ENCODE measurements around the gene ZEB2. TPM values are rescaled to one million over a fixed set of nuclear protein-coding genes. Genes with fewer than 3 reads are reported as not detected.
A peak's percentile ranks its signal among the peaks of the same experiment; 100 is the strongest.

ZEB2 gene
- total RNA-seq, 4 donors from 2014 or later = 12.4 to 149 (median 29.9) TPM

DNA sequence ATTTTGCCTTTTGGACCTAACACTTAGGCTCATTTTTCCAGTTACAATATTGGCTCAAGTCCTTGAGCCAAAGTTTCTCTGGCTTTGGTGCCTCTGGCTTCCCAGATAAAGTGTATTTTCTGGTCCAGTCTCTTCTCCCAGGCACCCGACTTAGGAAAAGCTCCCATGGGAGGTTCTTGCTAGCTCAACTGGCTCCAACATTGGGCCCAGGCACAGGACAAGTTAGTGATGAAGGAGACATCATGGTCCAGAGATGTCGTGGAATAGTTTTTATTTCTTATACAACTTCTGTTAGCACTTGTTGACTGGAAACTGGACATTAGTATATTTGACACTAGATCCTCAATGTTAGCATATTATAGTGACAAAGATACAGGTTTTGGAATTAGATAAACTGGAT, 8.2 kb upstream of the ZEB2 start:
- H3K27ac ChIP-seq = no peak overlapping the region
- H3K36me3 ChIP-seq = no peaks in the 10 kb centered on the region
- no peak for DNase-seq
- no peak overlapping the region for H3K4me3 ChIP-seq
- no peaks in the 10 kb centered on the region for H3K27me3 ChIP-seq
- TF ChIP-seq CTCF (IDR thresholded peaks at IDR 0.05) = no peak
- no peaks in the 10 kb centered on the region for H3K4me1 ChIP-seq
- no peaks in the 10 kb centered on the region for H3K9me3 ChIP-seq

DNA sequence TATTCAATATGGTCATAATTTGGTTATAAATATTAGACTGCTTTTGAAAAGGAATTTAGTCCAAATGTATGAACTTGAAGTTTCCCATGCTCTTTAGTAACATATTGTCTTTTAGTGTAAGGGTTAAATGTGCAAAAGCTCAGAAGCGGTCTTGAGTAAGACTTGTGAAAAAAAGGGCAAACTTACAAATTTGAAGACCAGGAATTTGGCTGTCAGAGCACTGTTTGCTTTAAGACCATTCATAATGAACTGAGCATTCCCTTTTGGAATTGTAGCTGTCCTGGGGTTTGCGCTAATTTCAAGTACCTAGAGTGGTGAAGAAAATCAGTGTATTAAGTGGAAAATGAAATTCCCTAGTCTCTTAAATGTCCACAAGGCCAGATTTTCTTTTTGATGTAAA, 6.9 kb upstream of the ZEB2 start:
- DNase-seq = no peak
- TF ChIP-seq CTCF (IDR thresholded peaks at IDR 0.05) (no peak), POLR2A (IDR thresholded peaks at IDR 0.05) (no peak)
- Histone ChIP-seq H3K36me3 (no peaks in the 10 kb centered on the region), H3K27ac (peak overlapping the region in 2 of 4 donors; percentile 1 to 20), H3K9me3 (no peaks in the 10 kb centered on the region), H3K4me3 (no peak overlapping the region), H3K27me3 (no peaks in the 10 kb centered on the region), H3K4me1 (no peaks in the 10 kb centered on the region)

- H3K4me1 ChIP-seq = no peaks in the 10 kb centered on the region
- peak; percentile 47 to 60 (median 58) for DNase-seq
- no peaks in the 10 kb centered on the region for H3K36me3 ChIP-seq
- H3K9me3 ChIP-seq = no peaks in the 10 kb centered on the region
- H3K27ac ChIP-seq = peak overlapping the region; percentile 78 to 89 (median 84)
- peak overlapping the region; percentile 44 to 62 (median 54) for H3K4me3 ChIP-seq
- TF ChIP-seq CTCF (IDR thresholded peaks at IDR 0.05) = no peak
- no peak for TF ChIP-seq POLR2A (IDR thresholded peaks at IDR 0.05)
- no peaks in the 10 kb centered on the region for H3K27me3 ChIP-seq
These were observed 4.4 kb upstream of the ZEB2 start for GRCh38 chr2:144524118-144525009.

DNA sequence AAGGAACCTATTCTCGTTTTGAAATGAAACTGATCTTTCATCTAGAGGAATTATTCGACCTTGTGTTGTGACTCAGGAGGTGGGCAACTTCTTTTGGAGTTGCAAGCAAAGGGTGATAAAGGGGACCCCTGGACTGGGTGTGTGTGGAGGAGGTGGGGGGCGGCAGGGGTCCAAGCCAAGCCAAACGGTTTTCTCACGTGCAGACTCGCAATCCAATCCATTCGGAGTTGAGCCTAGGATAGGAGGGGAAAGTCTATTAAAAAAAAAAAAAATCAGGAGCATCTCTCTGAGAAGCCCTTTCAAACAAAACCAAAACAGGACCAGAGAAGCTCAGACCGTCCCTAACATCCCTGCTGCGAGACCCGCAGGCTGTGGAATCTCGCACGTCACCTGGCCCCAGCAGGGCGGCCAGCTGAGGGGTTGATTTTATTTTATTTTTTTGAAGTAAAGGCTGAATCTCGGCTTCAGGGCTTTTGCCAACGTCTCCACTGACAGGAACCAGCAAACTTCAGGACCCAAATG, 3.7 kb upstream of the ZEB2 start:
- Histone ChIP-seq H3K27me3 (no peaks in the 10 kb centered on the region), H3K27ac (peak overlapping the region; percentile 78 to 89 (median 84)), H3K4me1 (no peaks in the 10 kb centered on the region), H3K9me3 (no peaks in the 10 kb centered on the region), H3K4me3 (peak overlapping the region; percentile 44 to 62 (median 54)), H3K36me3 (no peaks in the 10 kb centered on the region)
- DNase-seq = no peak
- TF ChIP-seq POLR2A (IDR thresholded peaks at IDR 0.05) (no peak), CTCF (IDR thresholded peaks at IDR 0.05) (no peak)

- H3K4me1 ChIP-seq = no peaks in the 10 kb centered on the region
These were observed 3.1 kb upstream of the ZEB2 start for GRCh38 chr2:144522897-144523595.

More at GRCh38 chr2:144522897-144523595, 3.1 kb upstream of the ZEB2 start:
- Histone ChIP-seq H3K27me3 (no peaks in the 10 kb centered on the region), H3K4me3 (peak overlapping the region; percentile 44 to 62 (median 54)), H3K36me3 (no peaks in the 10 kb centered on the region), H3K9me3 (no peaks in the 10 kb centered on the region), H3K27ac (peak overlapping the region; percentile 78 to 89 (median 84))
- DNase-seq = peak in 2 of 3 donors; percentile 57 to 66
- no peak for TF ChIP-seq CTCF (IDR thresholded peaks at IDR 0.05)
- TF ChIP-seq POLR2A (IDR thresholded peaks at IDR 0.05) = no peak
